Stimulated activated CD4-positive, alpha-beta T cell treated with anti-CD3 and anti-CD28 coated beads, TNF-alpha, amount 100 ng/mL, for 4 hours (primary cell): ENCODE data around the gene NFIX.

Source experiments
- DNase-seq, 3 experiments: peaks; one replicate each; pipeline ENCODE4 v3.0.0-alpha.2; 2020; ENCODE audit warnings: low read depth in 3 of 3

The NFIX gene

DNA sequence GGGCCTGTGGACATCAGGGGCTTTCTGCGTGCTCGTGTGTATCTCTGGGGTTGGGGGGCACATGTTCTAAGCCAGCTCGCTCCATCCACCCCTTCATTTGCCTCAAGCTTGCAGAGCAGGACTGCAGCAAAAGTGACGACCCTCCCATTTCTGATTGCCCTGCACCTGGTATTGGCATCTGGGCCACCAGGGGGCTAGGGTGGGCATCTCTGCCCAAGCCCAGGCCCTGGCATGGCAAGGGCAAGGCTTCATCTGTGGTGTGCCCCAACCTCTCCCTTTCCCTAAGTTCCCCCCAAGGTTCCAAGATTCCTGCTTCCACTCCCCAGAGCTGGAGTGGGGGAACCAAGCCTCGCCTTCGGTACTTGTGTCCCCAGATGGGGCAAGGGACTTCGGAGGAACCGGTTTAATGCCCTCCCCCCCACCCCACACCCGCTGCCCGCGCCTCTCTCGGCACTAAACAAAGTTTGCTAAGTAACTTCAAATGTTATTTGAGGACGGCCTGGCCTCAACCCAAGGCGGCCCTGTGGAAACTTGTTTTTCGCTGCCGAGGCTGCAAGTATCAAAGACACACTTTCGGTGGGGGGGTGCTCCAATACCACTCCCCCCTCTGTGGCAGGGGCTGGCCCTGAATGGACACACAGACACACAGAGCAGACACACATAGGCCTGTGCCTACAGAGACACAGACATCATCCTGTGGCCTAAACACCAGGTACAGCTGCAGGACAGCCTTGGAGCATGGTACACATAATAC lies 12.2 kb downstream of the NFIX start:
- DNase-seq = no peak

DNA sequence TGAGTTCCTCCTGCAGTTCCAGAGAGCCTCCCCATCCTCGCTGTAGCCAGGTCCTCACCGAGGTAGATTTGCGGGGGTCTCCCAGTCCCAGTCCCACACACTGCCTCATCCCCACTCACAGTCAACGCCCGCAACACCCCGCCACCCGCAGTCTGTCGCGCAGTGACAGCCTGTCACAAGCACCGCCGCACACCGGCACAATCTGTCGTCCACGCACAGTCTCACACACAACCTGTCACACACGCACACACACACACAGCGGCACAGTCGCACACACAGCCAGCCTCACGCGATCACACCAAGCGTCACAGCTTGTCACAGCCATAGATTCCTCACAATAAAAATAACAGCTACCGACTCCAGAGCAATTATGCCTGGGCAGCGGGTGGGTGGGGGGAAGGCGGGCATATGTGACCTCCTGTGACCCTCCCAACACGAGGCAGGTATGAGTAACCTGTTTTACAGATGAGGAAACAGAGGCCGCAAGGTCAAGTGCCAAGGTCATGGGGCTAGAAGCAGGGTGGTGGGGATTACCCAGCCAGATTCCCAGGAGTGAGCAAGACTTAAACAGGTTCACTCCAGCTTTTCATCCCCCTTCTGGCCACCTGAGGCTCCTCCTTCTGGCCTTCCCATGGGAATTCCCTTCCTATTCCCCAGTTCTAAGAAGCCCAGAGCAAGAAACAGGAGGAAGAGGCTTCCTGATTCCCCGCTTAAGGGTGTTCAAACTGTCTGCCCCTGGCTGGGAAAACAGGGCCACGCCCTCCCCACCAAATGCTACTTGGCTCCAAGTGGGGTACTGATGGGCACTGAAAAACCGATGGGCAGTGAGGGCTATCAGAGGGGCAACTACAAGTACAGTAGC lies 13.9 kb downstream of the NFIX start:
- no peak for DNase-seq

- DNase-seq = no peak
These were observed 15.0 kb downstream of the NFIX start for GRCh38 chr19:13010038-13010991.

DNA sequence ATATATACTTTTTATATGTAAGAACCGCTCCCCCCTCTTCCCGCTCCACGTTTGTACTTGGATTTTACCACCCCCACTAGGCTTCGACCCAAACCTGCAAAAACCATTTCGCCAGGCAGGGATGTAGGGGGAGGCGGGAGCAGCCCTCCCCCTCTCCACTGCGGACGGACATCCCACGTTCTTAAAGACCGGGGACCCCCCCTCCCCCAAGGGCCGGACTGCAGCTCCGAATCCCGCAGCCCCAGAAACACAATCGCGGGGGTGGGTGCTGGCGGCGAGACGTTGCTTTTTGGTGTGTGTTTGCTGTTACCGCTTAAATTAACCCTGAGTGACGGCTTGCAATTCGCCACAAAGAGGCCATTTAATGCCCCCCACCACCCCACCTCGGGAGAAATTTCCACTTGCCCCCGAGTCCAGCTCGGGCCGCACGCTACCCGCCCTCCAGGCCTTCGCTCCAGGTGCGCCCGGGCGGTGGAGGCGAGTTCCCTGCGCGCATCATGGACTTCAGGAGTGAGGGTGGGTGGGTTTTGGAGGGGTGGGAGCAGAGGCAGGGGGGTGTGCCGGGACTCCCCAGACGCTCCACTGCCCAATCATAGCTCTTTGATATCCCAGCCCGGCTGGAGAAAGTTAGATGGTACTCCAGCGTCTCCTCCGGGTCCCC lies 15.8 kb downstream of the NFIX start:
- DNase-seq = no peak

DNA sequence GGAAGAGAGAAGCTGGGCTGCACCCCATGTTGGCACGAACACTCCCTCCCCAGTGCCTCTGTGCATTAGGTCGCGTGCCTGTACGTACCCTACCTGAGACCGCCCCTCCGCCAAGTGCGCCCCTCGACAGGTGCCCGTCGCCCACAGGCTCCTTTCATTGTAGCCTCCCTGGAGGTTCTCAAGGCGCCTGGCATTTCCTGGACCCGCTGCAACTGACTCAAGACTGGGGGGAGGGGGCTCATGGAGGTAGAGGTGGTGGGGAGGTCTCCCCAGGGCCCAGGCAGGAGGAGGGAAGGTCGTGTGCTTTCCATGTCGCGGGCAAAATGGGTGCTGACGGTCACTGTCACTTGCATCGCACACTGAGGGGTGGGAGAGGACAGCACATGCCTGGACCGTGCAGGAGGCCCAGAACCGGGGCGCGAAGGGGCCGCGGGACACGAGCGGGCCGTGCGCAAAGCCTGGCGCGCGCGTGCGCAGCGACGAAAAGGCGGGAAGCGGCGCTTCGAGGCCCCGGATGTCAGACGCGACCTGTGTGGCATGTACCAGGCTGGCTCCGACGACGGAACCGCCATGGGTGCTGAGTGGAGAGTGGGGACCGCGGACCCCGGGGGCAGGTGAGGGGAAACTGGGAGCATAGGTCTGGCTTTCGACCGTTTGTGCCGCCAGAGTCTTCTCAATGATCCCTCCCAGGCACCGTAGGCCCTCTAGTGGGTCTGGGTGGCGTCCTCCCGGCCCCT lies 16.5 kb downstream of the NFIX start:
- DNase-seq = no peak

- no peak for DNase-seq
These were observed 17.1 kb downstream of the NFIX start for GRCh38 chr19:13012390-13012689.

DNA sequence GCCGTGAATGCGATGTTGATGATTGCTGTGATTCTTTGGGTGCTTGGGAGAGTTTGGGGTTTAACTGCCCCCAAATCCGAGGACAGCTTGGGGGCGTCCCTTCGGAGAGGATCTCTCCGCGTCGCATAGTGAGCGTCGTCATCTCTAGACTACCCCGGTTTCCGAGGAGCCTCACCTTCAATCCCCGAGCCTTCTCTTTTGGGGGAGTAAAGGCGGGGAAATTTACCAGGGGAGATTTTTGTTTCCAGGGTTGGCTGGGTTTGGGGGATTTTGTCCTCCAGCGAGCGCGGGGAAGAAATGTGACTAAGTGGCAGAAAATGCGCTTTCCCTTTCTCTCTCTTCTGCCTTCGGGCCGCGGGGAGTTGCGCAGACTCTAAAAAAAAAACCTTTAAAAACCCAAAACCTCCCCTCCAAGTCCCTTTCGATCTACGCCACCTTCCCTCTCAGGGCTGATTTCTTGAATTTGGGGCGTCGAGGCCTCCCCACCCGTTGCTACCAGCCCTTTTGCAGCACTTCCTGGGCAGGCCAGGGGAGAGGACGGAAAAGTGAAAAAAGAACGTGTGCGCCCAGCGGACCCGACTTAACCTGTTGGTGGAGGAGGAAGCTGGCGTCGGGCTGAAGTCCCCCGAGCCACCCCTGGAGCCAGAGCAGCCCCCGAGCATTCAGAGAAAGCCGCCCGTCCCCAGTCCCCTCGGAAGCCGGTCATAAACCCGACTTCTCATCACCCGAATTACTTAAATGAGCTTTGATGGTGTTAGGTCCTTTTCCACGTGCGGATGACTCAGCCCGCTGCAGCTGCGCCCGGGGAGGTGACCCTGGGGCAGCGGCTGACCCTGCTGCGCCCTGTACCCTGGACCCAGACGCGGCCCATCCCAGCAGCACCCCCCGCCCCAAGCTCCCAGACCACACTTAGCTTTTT lies 17.7 kb downstream of the NFIX start:
- no peak for DNase-seq

- no peak for DNase-seq
These were observed 18.4 kb downstream of the NFIX start for GRCh38 chr19:13013649-13014048.

DNA sequence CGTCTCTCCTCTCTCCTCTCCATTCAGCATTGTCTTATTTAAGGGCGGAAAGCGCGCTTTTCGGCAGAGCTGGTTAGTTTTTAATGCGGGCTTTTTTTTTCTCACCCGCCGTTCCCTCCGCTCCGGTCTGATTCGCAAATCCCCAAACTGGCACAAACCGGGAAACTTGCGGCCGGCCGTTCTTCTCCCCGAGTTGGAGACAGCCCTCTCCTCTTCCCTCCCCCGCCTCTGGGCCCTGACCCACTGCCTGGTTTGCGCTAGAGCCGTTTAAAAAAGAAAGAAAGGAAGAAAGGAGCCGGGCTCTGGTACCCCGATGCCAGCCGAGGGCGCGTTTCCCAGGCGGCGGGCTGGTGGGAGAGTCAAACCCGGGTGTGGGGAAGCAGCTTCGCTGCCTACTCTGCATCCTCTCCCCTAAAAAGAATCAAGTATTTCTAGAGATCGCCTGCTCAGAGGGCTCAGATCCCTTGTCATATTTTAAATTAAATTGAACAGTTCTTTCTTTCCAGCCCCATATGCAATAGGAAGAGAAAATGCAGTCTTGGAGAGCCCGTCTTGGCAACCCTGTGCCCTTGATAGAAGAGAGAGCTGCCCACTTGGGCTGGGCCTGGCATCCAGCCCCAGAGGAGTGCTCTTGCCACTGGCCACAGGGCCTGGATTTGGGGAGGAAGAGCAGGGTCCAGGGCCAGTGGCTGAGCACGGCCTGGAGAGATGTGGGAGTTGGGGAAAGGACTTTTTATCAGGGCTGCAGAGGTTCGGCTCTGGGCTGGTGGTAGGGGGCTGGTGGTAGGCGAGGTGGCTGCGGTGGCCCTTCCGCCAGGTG lies 19.0 kb downstream of the NFIX start:
- DNase-seq = no peak

GRCh38 chr19:13014921-13015280 lies 19.6 kb downstream of the NFIX start:
- DNase-seq = no peak

GRCh38 chr19:13015361-13016223 lies 20.3 kb downstream of the NFIX start:
- DNase-seq = no peak

- no peak for DNase-seq
These were observed 21.0 kb downstream of the NFIX start for GRCh38 chr19:13016245-13016627.

DNA sequence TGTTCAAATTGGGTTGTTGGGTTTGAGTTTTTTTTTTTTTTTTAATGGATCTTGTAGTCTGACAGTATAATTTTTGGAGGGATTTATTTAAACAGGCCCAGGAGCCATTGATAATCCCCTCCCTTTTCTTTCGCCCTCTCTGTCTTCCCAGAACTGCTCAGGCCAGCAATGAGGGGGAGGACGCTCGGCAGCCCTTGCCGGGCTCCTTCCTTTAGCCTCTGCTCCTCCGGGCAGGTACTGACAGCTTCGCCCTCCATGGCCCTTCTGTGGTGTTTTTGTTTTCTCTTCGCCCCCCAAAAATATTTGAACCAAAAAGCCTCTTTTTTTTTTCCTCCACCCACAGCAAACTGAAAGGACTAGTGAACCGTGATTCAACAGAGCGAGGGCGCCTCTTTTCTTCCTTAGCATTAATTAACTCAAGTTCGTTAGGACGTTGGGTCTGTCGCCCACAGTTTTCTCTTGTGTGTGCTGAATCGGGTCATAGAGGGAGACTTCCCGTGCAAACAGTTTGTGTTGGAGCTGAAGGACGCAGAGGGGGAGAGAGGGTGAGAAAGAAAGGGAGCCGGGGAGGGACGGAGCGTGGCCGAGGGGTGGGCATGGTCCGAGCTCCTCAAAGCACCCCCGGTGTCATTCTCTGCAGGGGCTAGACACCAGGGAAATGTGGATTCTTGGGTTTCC lies 21.5 kb downstream of the NFIX start:
- DNase-seq = no peak

DNA sequence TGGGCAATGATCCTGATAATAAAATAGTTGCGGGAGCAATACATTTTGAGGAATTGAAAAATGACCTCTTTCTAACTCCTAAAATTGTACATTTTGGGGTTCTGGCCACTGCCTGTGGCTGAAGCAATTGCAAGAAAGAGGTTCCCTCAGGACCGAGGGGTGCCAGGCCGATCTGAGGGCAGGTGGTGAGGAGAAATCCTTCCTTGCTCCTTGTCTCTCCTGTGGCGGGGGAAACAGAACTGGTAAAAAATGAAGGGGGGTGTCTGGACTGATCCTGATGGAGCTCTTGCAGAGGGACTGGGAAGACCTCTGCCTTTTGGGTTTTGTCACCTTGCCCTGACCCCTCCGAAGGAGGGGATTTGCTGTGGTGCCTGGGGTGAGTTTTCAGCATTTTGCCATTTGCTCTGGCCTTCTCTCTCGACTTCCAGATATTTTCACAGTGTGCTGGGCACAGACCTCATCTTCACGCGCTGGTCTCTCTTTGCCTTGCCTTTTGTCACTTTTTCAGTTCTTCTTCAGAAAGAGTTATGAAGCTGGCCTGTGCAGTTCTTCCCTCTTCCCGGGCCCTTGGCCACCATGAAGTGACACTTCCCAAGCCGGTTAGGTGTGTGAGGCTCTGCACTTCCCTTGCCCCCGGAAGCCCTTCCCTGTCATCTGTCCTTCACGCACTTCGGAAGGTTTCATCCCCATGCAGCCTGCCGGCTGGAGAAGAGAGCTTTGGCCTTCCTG lies 22.2 kb downstream of the NFIX start:
- no peak for DNase-seq

GRCh38 chr19:13018035-13018914 lies 23.0 kb downstream of the NFIX start:
- DNase-seq = no peak

DNA sequence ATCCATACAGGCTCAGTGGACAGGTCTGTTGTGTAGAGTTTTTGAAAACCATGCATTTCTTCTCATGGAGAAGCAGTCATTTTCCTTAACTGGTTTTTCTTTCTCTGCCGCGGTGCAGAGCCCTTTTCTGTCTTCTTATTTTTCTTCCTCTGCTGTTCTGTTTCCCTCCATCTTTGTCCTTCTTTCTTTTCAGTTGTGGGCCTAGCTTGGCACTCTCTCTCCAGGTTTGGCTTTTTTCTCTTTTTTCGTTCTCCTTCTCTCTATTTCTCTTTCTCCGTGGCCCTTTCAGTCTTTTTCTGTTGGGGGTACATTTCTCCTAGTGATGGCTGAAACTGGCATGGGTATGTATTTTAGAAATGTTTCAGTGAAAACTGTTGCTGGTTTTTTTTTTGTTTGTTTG lies 24.1 kb downstream of the NFIX start:
- no peak for DNase-seq
